ENCODE data around the gene TIMM10B.
"Not testable (repeated sequence)": the region's sequence is repeated elsewhere in the genome, so short reads cannot be mapped to it uniquely, and the experiment has no call there.

The TIMM10B gene

DNA sequence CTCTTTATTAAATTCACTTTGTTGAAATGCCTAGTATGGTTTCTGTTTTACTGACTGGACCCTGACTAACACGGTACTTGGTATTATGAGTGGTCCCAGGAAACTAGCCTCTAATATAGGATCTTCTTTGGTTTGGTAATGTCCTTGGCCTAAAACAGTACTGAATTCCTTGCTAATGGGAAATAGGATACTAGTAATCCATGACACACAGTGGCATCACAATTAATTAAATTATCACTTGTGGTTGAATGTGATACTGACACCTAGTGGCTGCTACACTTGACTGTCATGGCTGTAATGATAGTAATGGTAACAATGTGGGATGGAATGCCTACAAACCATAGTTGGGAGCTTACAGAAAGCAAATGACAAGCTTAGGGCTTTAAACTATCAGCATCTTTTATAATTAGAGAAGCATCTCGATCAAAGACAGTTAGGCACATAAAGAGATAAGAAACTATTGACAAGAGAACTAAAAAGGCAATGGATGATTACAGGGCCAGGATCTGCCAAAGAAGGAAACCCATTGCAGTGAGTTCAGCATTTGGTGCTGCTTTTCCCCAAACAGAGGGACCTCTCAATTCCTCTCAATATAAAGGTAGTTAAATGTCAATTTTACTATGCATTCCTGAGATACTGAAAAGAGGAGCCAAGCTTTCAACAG is 24.4 kb downstream of the TIMM10B start:
- DNase-seq (ENCODE audit: low spot score), result peak; percentile 72

DNA sequence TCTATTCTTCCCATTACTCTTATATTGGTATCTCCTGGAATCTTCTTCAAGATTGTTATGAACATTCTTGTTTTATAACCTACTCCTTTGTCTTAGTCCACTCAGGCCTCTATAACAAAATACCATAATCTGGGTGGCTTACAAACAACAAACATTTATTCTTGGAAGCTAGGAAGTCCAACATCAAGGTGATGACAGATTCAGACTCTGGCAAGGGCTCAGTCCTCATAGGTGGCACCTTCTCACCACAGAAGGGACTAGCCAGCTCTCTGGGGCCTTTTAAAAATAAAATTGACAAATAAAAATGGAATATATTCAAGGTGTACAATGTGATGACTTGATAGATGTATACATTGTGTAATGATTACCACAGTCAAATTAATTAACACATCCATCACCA is 35.6 kb downstream of the TIMM10B start:
- no peak for DNase-seq (ENCODE audit: low spot score)

DNA sequence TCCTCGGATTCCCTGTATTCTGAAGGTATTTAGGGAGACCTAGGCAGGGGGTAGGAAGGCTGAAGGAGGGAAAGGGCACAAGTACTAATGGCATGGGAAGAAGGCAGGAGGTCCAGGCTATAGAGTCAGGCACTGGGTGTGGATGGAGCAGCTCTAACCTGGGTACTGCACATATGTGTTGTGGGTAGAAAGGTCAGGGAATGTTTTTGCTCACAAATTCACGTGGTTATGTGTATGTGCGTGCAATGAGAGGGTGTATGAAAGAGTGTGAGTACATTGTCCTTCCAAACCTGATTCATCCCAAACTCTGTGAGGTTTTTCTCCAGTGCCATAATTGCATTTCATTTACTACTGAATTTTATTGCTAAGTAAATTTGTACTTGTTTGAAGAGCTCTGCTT is 39.0 kb downstream of the TIMM10B start:
- DNase-seq (ENCODE audit: low spot score), result no peak

DNA sequence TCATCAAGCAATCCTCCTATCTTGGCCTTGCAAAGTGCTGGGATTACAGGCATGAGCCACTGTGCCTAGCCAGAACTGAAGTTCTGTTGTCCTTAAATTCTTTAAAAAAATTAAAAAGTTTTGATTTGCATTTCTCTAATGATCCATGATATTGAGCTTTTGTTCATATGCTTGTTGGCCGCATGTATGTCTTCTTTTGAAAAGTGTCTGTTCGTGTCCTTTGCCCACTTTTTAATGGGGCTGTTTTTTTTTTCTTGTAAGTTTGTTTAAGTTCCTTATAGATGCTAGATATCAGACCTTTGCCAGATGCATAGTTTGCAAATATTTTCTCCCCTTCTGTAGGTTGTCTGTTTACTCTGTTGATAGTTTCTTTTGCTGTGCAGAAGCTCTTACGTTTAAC is 40.6 kb downstream of the TIMM10B start:
- not testable (repeated sequence) for DNase-seq (ENCODE audit: low spot score)

DNA sequence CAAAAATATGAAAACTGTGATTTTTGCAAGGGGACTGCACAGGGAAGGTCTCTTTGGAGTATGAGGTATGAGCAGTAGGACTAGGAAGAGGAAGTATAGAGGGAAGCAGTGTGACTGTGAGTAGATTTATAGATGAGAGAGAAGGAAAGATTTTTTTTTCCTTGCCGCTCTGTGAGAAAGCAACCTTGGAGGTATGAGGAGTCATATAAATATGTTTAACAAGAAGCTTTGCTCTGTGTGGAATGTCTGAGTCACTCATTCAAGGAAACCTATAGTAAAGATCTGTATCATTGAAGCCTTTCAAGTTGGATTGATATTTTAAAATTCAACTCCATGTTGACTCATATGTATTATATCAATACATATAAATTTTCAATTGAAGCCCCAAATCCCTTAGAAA is 42.0 kb downstream of the TIMM10B start:
- peak; percentile 16 for DNase-seq (ENCODE audit: low spot score)

DNA sequence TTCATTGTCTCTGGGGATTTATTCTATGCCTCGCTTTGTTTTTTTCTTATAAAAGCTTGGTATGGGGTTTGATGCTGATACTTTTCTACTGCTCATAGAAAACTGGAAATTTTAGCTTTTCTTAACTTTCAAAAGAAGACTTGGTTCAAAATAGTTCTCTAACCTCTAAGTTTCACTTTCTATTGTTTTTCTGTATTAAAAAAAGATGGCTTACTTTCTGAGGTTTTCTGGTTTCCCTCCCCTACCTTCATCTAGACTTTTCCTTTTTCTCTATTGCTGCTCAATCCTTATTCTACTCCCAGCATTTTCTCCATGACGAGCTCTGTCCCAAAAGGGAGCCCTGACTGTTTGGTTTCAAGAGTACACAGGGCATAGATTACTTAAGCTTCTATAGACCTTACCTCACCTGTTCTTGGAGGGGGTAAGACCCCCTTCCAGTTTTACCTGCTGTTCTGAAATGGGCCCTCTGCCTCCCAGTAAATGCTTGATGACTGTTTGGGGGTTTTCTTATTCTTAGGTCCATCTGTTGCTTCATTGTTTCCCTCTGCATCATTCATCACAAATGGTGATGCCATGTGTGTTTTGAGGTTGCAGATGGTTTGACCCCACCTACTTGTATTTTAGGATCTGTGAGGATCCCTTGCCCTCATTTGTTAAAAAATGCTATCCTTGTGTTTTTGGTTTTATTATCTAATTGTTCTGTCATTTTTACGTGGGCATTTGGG is 45.3 kb downstream of the TIMM10B start:
- no peak for DNase-seq (ENCODE audit: low spot score)

DNA sequence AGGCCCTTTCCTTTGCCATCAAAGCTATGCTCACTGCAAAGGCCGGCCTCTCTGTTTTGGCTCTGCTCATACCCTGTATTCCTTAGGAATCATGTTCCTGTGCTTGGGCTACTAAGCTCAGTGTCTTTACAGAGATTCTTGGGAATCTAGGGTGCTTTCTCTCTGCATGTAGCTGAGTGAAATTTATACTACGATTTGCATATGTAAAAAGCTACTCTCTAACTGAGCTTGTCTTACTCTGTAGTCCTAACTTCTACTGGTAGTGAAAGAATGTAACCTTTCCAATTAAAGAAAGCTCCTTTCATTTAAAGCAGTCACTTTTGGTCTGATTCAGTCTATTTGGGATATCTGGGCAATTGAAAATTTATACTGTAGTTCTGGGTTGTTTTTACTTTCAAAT is 48.0 kb downstream of the TIMM10B start:
- no peak for DNase-seq (ENCODE audit: low spot score)

DNA sequence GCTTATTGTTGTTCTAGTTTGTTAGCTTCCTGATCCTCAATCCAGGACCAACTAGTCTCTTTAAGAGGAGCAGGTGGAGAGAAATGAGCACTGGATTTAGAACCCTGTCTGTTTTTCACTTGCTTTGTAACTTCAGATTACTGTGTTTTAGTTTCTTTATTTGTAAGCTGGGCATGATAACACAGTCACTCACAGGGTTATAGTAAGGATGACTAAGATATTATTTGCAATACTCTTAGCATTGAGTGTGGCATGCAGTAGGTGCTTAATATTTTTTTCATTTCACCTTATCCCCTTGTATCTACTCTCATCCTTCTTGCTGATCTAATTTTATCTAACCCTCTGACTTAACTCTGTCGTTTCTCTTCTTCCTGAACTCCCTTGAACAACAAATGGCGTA is 49.5 kb downstream of the TIMM10B start:
- DNase-seq (ENCODE audit: low spot score), result no peak

DNA sequence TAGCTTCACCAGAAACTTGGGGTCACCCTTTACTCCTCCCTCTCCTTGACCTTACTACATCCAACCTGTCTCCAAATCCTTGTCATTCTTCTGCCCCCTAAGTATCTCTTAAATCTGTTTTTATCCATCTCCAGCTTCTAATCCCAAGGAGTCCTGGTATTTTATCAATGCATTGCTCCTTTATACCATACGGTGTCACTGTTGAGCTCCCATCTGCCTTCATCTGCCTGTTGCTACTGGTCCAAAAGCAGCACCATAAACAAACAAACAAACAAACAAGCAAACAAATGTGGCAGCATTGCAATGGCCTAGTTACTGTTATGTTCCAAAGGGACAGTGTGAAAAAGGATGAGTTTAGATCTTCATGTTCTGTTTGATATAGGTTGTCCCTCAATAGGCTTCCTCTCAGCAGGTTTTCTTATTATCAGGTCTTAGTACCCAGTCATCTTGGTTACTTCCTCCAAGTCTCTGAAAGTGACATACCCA is 50.0 kb downstream of the TIMM10B start:
- DNase-seq (ENCODE audit: low spot score), result peak; percentile 77
